Ectodermal cell (in vitro differentiated cells): Measurements from ENCODE around the gene CXorf49.

Experiments used
- H3K27ac ChIP-seq: 2 replicates; pipeline ENCODE4 v1.7.0; 2013; ENCODE audit warnings: mild to moderate bottlenecking, low read depth, low read length; ENCODE audit not compliant: insufficient read depth, poor library complexity, severe bottlenecking
- H3K27me3 ChIP-seq: 2 replicates; pipeline ENCODE4 v1.7.0; 2013; ENCODE audit warnings: mild to moderate bottlenecking, low read length; ENCODE audit not compliant: insufficient read depth, control insufficient read depth, poor library complexity, severe bottlenecking
- H3K36me3 ChIP-seq: one replicate; pipeline ENCODE4 v1.7.0; 2013; ENCODE audit warnings: low read length; ENCODE audit not compliant: control insufficient read depth, insufficient read depth
- H3K4me1 ChIP-seq: one replicate; pipeline ENCODE4 v1.7.0; 2013; ENCODE audit warnings: low read length; ENCODE audit not compliant: control insufficient read depth, insufficient read depth
- H3K4me3 ChIP-seq: 2 replicates; pipeline ENCODE4 v1.7.0; 2013; ENCODE audit warnings: low read depth, low read length, control low read depth; ENCODE audit not compliant: insufficient read depth
- H3K9me3 ChIP-seq: 2 replicates; pipeline ENCODE4 v1.7.0; 2013; ENCODE audit warnings: mild to moderate bottlenecking, low read length, moderate library complexity; ENCODE audit not compliant: control insufficient read depth
- WGBS, 2 experiments: methylation state at CpG; one replicate each; pipeline ENCODE4 v1.1.7; 2013; ENCODE audit warnings: missing lambda C conversion rate in 2 of 2; 5-methylcytosine and 5-hydroxymethylcytosine counted together

The CXorf49 gene

GRCh38 chrX:71664889-71665491, 53.1 kb downstream of the CXorf49 start:
- WGBS, 2 experiments: 93 to 95% methylated on average over 15 to 16 of the region's 16 CpGs
- H3K9me3 ChIP-seq: no peaks in the 10 kb centered on the region

More at GRCh38 chrX:71664889-71665491, 53.1 kb downstream of the CXorf49 start:
- H3K4me1 ChIP-seq: no peaks in the 10 kb centered on the region
- H3K27ac ChIP-seq: no peak overlapping the region
- no peak overlapping the region for H3K4me3 ChIP-seq
- no peaks in the 10 kb centered on the region for H3K36me3 ChIP-seq
- no peaks in the 10 kb centered on the region for H3K27me3 ChIP-seq
